Measurements from ENCODE around the gene GALNTL6. TPM values are rescaled to one million over a fixed set of nuclear protein-coding genes. Genes with fewer than 3 reads are reported as not detected.

The GALNTL6 gene
- total and polyA plus RNA-seq, 7 donors, result 0.14 to 2.5 (median 0.42) TPM; not detected in 1

DNA sequence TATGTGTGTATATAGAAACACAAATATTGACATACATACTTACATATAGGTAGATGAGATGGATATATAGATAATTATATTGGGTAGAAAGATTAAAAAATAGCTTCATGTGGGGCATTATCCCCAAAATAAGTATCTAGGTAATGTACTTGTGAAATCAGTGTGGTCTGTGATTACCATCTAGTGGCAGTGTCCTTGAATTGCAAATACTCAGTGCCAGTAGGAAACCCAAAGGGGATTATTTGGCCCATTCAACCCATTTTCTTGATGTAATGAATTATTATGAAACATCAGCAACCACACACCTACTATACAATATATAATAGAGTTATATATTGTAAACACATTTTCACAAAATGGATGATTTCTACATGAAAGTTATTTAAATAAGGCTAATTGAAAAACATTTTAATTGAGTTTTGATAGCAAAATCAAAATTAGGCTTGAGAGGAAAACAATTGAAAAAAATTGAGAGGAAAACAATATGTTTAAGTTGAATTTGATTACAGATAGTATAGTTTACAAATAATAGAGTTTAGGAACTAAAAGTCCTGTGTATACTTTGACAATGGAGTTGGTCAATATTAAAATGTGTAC, 389.4 kb downstream of the GALNTL6 start:
- intact Hi-C loops (cut with DNase I), result no loop called here
- H3K27ac ChIP-seq, result no peak overlapping the region

DNA sequence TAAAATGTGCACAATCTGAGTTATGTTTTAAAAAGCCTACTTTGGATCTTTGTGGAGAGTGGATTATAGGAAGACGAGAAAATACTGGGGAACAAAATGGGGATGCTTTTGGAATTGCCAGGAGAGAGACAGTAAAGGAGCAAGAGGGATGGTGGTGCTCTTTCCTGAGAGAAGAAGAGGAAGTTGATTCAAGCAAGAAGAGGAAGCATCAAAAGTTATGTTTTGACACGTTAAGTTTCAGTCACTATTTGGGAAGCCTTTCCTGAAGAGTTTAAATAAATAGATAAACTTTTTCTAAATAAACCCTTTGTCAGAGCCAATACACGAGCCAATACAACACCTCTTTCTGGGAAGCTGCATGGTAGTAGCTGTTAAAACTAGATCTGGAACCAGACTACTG, 394.1 kb downstream of the GALNTL6 start:
- intact Hi-C loops (cut with DNase I), result no loop called here
- Histone ChIP-seq H3K36me3 (no peaks in the 10 kb centered on the region), H3K9me3 (no peaks in the 10 kb centered on the region), H3K27ac (no peak overlapping the region), H3K27me3 (no peaks in the 10 kb centered on the region), H3K4me3 (no peak overlapping the region), H3K4me1 (no peaks in the 10 kb centered on the region)
- DNase-seq, result no peak
- TF ChIP-seq EP300 (IDR thresholded peaks at IDR 0.05) (no peak), POLR2A (IDR thresholded peaks at IDR 0.05) (no peak), POLR2AphosphoS5 (IDR thresholded peaks at IDR 0.05) (no peak)
- TF ChIP-seq, protein P1, sequence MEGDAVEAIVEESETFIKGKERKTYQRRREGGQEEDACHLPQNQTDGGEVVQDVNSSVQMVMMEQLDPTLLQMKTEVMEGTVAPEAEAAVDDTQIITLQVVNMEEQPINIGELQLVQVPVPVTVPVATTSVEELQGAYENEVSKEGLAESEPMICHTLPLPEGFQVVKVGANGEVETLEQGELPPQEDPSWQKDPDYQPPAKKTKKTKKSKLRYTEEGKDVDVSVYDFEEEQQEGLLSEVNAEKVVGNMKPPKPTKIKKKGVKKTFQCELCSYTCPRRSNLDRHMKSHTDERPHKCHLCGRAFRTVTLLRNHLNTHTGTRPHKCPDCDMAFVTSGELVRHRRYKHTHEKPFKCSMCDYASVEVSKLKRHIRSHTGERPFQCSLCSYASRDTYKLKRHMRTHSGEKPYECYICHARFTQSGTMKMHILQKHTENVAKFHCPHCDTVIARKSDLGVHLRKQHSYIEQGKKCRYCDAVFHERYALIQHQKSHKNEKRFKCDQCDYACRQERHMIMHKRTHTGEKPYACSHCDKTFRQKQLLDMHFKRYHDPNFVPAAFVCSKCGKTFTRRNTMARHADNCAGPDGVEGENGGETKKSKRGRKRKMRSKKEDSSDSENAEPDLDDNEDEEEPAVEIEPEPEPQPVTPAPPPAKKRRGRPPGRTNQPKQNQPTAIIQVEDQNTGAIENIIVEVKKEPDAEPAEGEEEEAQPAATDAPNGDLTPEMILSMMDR (IDR thresholded peaks at IDR 0.05), result no peak
- WGBS, 2 donors, result 40 to 44% methylated on average over 3 of the region's 3 CpGs

More for the DNA sequence above, 389.4 kb downstream of the GALNTL6 start:
- no peak for DNase-seq
- no peaks in the 10 kb centered on the region for H3K27me3 ChIP-seq
- no peak overlapping the region for H3K4me3 ChIP-seq
- no peaks in the 10 kb centered on the region for H3K9me3 ChIP-seq
- TF ChIP-seq EP300 (IDR thresholded peaks at IDR 0.05), result no peak
- TF ChIP-seq POLR2A (IDR thresholded peaks at IDR 0.05), result no peak
- TF ChIP-seq POLR2AphosphoS5 (IDR thresholded peaks at IDR 0.05), result no peak
- no peaks in the 10 kb centered on the region for H3K36me3 ChIP-seq
- no peaks in the 10 kb centered on the region for H3K4me1 ChIP-seq

DNA sequence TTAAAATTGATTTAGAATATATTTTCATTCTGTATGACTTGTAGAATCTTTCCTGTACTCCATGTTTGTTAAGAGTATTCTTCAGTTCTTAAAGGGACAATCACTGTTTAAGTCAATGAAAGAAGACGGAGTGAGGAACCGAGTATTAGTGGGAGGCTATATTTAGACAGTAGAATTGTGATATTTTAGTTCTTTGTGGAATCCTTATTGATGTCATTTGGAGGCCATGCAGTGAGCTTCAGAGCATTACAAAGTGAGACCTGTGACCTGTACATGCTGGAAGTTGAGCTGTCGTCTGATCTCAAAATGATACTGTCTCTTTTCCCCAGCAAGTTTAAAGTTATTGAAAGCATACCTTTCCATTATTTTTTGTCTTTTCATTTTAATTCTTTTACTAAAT, 394.7 kb downstream of the GALNTL6 start:
- intact Hi-C loops (cut with DNase I), result no loop called here
- no peak for TF ChIP-seq POLR2AphosphoS5 (IDR thresholded peaks at IDR 0.05)
- H3K4me3 ChIP-seq, result no peak overlapping the region
- no peak for DNase-seq
- WGBS, 2 donors, result 50 to 55% methylated on average over 3 of the region's 3 CpGs
- no peaks in the 10 kb centered on the region for H3K4me1 ChIP-seq
- H3K36me3 ChIP-seq, result no peaks in the 10 kb centered on the region
- H3K9me3 ChIP-seq, result no peaks in the 10 kb centered on the region
- no peaks in the 10 kb centered on the region for H3K27me3 ChIP-seq
- no peak overlapping the region for H3K27ac ChIP-seq

DNA sequence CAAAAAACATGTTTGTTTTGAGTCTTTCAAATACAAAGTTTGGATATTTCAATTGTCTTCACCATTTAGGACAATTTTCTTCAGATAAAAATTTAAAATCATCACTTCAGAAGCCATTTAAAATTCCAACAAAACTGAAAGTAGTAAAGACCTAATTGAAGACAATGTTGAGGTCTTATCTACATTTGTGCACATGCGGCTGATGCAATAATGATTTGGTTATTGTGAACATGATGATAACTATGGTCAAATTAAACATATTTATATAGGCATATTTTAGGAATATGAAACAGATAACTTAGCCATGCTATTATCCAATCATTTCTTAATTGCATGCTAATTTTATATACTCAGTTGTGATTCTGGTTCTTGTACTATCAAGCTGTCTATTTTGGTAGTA, 407.5 kb downstream of the GALNTL6 start:
- intact Hi-C loops (cut with DNase I), result no loop called here
- 1 to 2% methylated on average over 1 of the region's 1 CpG for WGBS, 2 donors
- no peaks in the 10 kb centered on the region for H3K9me3 ChIP-seq
- no peak overlapping the region for H3K4me3 ChIP-seq
- TF ChIP-seq, protein P1 (IDR thresholded peaks at IDR 0.05), result no peak
- TF ChIP-seq EP300 (IDR thresholded peaks at IDR 0.05) (no peak), POLR2A (IDR thresholded peaks at IDR 0.05) (no peak)
- no peaks in the 10 kb centered on the region for H3K27me3 ChIP-seq
- no peaks in the 10 kb centered on the region for H3K4me1 ChIP-seq
- no peaks in the 10 kb centered on the region for H3K36me3 ChIP-seq
- no peak overlapping the region for H3K27ac ChIP-seq
- DNase-seq, result no peak

DNA sequence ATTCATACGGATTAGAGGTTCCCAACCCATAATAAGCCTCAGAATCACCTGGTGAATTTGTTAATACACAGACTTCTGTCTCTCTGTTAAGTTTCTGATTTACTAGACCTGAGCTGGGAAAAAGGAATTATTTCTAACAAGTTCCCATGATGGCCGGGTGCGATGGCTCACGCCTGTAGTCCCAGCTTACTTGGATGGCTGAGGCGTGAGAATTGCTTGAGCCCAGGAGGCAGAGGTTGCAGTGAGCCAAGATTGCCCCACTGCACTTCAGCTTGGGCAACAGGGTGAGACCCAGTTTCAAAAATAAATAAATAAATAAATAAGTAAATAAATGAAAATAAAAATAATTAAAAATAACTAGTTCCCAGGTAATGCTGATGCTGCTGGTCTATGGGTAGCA, 412.3 kb downstream of the GALNTL6 start:
- no peaks in the 10 kb centered on the region for H3K9me3 ChIP-seq
- H3K36me3 ChIP-seq, result no peaks in the 10 kb centered on the region
- no peak for DNase-seq
- intact Hi-C loops (cut with DNase I), result no loop called here
- WGBS, 2 donors, result 91 to 95% methylated on average over 5 of the region's 5 CpGs
- H3K4me3 ChIP-seq, result no peak overlapping the region
- TF ChIP-seq EP300 (IDR thresholded peaks at IDR 0.05), result no peak
- TF ChIP-seq, protein P1 (IDR thresholded peaks at IDR 0.05), result no peak
- H3K4me1 ChIP-seq, result no peaks in the 10 kb centered on the region
- no peaks in the 10 kb centered on the region for H3K27me3 ChIP-seq
- no peak overlapping the region for H3K27ac ChIP-seq

DNA sequence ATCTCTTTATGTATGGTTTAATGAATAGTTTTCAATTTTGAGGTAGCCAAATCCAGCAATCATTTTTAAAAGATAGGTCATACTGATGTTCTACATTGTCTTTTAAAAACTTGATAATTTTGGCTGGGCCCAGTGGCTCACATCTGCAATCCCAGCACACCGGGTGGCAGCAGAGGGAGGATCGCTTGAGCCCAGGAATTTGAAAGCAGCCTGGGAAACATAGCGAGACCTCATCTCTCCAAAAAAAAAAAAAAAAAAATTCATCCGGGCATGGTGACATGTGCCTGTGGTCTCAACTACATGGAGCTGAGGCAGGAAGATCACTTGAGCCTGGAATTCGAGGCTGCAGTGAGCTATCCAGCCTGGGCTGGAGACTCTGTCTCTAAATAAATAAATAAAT, 419.8 kb downstream of the GALNTL6 start:
- H3K9me3 ChIP-seq, result no peaks in the 10 kb centered on the region
- intact Hi-C loops (cut with DNase I), result no loop called here
- WGBS, 2 donors, result 42 to 67% methylated on average over 5 of the region's 5 CpGs
- no peaks in the 10 kb centered on the region for H3K4me1 ChIP-seq
- no peaks in the 10 kb centered on the region for H3K36me3 ChIP-seq
- TF ChIP-seq, protein P1 (IDR thresholded peaks at IDR 0.05), result no peak
- TF ChIP-seq POLR2AphosphoS5 (IDR thresholded peaks at IDR 0.05), result no peak
- no peak for TF ChIP-seq POLR2A (IDR thresholded peaks at IDR 0.05)
- TF ChIP-seq EP300 (IDR thresholded peaks at IDR 0.05), result no peak
- no peaks in the 10 kb centered on the region for H3K27me3 ChIP-seq
- no peak overlapping the region for H3K4me3 ChIP-seq
- H3K27ac ChIP-seq, result no peak overlapping the region
- DNase-seq, result no peak
